Endometrium (tissue), 2 donors: ENCODE results near the gene EXT2.

Experiments used
- FAIRE-seq: peaks from 2 replicates; lab custom pipeline; 2012; peaks lifted over from hg19 to GRCh38; lab: Jason Lieb, UNC
- donor health status: control.
- donor health status: control.

EXT2 gene

DNA sequence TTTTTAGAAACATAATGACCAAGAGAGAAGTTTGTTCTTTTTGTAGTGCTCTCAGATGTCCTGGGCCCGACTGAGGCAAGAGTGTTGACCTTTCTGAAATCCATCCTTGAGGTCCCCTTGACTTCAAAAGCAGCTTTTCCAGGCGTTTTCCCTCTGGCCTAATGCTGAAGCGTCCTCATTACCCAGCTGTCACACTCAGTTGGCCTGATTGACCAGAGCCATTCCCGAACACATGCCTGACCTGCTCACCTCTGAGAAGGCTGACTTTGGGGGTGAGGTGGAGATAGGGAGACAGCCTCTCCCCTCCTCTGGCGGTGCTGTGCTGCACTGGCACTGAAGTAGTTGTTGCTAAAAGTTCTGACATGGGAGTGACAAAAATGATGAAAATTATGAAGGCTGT, 147.6 kb downstream of the EXT2 start:
- FAIRE-seq: no peak

DNA sequence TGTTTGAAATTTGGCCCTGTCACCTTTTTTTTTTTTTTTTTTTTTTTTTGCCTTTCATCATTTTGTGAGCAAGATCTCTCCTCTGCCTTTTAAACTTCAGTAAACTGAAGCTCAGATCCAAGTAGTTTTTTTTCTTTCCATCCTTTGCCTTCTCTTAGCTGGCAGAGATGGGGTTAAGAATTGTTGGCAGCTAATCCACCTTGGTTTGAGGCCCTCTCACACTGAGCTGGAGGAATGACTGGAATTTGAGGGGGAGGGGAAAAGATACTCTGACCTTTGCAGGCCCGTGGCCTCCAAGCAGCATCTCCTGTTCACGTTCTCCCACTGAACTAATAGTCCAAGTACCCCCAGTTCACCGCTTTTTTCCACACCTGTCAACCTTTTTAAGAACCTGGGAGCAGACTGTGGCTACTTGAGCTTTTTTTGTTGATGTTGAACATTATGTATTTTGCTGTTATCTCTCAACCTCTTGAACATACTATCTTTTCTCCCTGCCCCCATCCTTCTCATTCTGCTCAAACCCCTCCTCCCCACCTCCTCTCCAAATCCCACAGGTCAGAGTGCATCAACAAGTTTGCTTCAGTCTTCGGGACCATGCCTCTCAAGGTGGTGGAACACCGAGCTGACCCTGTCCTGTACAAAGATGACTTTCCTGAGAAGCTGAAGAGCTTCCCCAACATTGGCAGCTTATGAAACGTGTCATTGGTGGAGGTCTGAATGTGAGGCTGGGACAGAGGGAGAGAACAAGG, 148.3 kb downstream of the EXT2 start:
- no peak for FAIRE-seq

DNA sequence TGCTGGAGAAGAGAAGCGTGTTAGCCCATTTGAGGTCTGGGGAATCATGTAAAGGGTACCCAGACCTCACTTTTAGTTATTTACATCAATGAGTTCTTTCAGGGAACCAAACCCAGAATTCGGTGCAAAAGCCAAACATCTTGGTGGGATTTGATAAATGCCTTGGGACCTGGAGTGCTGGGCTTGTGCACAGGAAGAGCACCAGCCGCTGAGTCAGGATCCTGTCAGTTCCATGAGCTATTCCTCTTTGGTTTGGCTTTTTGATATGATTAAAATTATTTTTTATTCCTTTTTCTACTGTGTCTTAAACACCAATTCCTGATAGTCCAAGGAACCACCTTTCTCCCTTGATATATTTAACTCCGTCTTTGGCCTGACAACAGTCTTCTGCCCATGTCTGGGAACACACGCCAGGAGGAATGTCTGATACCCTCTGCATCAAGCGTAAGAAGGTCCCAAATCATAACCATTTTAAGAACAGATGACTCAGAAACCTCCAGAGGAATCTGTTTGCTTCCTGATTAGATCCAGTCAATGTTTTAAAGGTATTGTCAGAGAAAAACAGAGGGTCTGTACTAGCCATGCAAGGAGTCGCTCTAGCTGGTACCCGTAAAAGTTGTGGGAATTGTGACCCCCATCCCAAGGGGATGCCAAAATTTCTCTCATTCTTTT, 149.3 kb downstream of the EXT2 start:
- FAIRE-seq: no peak

DNA sequence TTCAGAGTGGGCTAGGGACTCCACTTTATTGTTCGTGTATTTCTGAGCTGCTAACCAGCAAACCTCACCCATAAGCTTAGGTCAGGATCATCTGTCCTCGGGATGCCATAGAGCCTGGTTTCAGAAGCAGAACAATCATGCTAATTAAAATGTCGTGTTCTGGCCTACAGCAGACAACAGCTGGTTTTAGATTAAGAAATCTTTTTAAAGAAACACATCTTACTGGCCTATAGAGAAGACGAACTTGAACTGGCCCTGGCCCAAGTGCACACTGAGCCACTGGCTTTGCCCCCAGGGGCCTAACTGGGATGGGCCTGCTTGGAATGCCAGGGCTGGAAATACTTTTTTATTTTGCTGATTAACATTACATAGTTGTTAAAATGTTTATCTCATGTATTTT, 151.2 kb downstream of the EXT2 start:
- FAIRE-seq: no peak

DNA sequence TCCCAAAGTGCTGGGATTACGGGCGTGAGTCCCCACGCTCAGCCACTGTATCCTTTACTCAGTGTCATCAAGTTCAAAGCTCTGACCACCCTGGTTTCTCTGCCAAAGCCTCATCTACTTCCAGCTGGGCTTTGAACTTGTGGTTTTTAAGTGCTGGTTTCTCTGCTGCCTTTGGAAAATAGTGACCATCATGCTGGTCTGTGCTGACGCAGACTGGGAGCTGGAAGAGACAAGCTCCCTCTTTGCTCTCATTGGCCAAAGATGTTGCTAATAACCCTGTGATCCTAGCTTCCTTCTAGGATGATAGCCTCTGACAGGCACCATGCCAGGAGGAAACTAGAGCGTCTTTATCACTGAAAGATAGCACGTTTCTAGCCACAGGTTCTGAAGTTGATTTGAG, 152.0 kb downstream of the EXT2 start:
- no peak for FAIRE-seq

DNA sequence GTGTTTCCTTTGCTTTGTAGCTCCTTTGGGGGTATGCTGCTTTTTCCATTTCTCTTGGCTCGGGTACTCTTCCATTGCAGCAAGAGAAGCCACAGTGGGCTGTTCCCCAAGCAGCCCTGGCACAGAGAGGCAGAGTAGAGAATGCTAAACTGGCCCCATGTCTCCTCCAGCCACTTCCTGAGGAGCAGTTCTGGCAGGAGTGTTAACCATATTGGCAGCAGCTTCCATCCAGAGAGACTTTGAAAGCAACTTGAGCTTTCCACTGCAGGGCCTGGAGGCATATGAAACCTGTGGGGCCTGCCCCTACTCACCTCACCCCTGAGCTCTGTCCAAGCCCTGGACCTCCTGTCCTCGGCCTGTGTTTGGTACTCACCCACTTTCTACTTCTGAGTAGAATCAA, 152.6 kb downstream of the EXT2 start:
- FAIRE-seq: no peak

DNA sequence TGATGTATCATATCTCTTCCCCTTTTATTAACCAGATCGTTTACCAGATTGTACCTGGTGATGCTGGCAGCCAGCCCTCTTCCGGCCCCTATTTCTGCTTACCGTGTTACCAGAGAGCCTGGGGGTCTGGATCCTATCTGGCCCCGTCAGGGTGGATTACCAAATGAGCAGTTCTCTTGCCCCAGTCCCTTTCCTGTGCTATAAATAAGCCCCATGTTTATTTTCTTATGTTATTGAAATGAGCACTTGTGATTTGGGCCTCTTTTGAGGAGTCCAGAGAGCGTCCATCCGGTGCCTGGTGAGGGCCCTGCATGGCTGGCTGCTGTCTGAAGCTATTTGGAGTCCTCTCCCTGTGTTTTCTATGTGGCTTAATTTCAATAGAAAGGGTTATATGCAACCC, 154.9 kb downstream of the EXT2 start:
- FAIRE-seq: no peak

DNA sequence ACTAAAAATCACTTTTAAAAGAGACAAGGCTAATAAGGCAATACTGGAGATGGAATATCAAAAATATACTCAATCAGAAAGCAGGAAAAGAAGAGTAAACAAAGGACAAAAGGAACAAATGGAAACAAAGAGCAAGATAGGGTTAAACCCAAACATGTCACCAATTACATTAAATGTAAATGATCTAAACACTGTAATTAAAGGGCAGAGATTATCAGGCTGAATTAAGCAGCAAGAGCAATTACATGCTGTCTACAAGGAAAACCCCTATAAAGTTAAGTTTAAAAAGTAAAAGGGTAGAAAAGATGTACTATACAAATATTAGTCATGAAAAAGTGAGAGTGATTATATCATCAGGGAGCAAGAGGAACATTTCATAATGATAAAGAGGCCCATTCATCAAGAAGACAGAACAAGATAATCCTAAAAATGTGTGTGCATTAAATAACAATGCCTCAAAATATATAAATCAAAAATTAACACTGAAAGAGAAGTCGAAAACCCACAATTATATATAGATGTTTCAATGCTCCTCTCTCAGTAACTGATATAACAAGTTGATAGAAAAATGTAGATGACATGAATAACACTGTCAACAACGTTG, 157.6 kb downstream of the EXT2 start:
- no peak for FAIRE-seq

DNA sequence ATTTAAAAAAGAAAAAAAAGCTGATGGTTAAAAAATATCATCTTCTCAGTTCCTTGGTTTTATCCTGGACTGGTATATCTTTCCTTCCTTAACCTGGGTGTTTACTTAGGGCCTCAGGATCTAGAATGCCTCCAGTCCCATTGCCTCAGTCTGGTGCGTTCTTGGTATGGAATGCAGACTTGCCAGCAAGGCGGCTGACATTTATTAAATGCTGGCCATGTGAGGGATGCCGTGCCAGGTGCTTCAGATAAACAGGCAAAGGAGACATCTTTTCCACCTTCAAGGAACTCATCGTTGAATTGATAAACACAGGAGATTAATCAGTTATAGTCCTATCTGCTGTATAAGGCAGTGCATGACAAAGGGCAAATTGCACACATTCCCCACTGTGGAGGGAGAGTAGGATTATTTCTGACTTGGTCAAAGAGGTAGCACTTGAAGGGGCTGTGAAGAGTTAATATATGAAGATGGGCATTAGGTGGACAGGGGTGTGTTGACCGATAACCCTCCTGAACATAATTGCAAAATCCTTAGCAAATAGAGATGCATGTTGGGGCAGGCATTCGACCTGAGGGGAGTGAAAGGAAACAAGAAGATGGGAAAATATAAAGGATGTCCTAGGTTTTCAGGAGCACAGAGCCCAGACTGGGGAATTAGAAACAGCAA, 160.1 kb downstream of the EXT2 start:
- no peak for FAIRE-seq

DNA sequence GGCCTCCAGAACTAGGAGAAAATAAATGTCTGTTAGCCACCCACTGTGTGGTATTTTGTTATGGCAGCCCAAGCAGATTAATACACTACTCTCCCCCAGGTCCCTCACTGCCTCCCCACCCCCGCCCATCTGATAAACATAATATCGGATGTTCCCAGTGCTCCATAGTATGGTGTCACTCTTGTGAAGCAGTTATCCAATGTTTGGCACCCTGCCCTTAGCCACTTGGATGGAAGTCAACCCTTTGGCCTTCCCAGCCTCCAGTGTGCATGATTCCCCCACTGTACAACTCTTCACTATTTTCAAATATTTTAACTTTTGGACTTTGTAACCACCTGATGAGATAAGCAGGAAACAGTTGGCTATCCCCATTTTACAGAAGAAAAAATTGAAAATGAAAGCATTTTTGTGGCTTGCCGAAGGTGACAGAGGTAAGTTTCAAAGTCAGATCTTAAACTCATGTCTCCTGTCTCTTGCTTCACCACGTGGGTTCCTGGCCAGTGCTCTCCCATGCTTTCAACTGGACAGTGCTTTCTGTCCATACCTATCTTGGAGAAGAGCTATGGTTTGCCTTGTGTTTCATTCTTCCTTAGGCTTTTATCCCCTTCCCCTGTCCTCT, 161.3 kb downstream of the EXT2 start:
- FAIRE-seq: no peak

DNA sequence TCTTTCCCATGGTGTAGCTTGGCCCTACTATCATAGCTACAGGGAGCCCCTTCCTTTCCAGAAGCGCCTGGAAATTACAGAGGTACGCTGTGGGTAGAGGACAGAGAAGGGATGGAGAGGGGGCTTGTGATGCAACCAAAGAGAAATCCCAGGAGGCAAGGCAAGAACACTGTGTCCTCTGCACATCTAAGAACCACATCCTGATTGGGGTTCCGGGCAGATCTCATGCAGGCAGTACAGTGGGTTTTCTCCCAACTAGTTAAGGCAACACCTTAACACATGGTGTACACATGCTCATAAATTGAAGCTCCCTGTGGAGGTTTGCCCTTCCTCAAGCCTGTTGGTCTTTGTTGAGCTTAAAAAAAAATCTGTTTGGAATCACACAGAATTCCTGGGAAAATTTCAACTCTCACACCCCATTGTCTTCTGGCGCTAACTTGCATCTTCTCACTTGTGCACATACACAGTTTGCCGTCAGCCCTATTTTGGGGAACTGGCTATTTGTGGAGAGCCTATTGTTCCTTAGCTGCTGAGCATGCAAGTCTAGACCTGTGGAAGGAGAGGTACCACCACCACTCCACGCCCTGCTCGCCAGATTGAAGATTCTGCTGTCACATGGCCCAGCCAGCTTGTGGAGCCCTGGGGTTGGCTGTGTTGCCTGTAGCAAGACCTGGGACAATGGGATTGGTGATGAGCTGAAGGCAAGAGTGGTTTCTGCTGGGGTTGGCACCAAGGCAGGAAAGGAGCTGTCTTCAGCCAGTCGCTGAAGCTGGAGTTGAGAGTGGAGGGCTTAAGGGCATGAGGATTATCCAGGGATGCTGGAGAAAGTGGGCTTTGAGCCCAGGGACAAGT, 162.1 kb downstream of the EXT2 start:
- FAIRE-seq: no peak

DNA sequence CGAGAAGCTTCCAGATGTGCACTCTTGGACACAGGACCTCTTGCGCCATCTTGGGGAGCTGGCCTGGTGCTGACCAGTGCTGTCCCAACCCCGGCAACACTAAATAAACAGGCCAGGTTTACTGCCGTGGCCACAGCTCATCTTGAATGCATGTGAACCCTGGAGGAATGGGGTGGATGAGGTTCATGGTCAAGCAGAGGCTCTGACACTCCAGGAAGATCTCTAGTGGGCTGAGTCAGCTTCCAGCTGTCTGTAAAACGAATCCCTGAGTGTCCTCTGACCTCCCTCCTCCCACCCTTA, 162.7 kb downstream of the EXT2 start:
- FAIRE-seq: no peak

DNA sequence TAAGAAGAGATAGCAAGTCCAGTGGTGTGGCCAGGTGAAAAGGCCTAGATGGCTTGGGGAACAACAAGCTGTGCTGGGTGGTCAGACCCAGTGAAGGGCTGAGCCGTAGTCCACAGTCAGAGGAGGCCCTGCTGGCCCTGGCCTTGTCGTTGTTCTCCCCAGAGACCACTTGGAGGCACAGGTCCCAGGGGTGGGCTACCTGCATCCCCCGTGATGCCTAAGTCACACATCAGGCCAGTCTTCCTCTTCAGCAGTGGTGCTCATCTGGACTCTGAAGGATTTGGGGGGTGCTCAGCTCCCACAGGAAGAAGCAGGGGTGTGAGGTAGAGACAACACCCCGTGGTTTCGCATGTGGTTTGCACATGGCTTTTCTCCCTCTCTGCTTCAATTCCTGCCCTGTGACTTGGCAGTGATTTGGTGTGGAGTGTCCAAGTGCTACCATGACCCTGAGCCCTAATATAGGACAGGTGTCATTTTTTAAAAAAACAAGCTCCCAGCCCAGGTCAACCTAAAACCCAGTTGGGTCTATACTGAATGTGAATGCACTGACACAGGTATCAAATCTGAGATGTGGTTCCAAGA, 163.5 kb downstream of the EXT2 start:
- FAIRE-seq: no peak

DNA sequence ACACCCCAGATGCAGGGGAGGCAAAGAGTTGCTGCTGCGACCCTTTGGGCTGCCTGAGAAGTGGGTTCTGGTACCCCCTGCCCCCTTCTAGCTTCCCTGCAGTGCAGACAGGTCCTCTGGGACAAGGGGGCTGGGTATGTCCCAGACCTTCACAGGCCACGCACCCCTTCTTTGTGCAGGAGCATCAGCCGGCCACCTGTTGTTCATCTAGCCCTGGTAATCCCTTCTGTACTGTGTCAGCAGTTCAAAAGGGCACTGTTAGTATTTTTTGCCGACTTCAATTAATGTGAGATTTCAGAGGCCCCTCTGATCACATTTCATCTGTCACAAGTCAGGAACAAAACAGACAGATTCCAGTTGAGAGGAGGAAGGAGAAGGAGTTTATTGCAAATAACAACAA, 164.6 kb downstream of the EXT2 start:
- FAIRE-seq: no peak

DNA sequence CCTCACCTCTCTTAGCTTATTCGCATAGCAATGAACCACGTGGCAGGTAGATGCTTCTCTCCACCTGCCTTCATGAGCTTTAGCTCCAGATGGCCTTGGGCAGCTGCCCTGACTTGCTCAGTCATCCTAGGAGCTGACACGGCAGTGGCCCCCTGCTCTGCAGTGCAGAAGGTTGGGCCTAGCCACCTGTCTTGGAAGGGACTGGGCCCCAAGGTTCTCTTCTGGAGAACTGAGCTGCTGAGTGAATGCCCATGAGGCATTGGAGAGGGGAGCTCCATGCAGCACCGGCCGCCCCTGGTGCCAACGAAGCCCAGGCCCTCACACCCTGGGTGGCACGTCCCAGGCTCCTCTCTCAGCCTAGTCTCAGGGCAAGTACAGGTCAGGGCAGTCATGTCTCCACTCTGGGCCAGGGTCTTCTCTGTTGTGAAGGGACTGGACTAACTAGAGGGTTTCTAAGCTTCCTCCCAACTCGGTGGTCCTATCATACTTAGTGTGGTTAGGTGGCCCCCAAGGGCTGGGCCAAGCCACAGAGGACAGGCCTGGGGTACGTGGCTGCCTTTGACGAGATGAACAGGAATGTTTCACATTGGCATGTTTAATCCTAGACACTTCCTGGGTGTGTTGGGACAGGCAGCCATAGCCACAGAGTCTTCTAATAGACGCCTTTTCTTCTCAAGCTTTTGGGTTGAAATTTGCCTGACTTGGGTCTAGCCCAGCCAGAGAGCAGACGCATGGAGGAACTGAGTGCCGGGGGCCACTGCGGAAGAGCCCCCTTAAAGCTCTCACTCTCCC, 166.5 kb downstream of the EXT2 start:
- no peak for FAIRE-seq

DNA sequence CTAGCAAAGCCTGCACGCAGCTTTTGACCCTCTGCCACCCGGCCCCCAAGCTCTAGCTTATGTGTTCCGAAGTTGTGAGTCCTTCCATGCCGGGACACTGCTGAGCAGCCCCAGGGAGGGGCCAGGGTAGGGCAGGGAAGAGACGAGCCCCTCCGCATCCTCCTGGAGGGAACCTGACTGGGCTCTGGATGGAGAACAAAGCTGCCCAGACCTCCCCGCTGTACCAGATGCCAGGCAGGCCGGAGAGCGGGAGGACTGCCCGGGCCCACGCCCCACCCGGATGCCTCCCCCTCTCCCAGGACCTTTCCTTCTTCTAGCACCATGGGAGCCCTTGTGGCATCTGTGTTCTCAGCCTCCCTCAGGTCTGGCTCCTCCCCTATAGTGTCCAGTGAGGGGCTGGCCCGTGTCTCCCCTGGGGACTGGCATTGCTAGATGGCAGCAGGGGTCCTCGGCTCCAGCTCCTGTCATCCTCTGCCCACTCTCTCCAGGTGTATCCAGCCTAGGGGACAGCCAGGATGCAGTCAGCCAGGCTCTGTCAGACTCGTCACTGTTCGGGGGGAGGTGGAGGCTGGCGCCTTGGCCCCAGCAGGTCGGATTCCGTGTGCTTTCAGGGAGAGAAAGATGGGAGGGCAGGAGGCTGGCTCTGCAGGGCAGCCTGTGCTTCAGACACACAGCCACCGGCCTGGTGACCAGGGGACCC, 168.4 kb downstream of the EXT2 start:
- no peak for FAIRE-seq

DNA sequence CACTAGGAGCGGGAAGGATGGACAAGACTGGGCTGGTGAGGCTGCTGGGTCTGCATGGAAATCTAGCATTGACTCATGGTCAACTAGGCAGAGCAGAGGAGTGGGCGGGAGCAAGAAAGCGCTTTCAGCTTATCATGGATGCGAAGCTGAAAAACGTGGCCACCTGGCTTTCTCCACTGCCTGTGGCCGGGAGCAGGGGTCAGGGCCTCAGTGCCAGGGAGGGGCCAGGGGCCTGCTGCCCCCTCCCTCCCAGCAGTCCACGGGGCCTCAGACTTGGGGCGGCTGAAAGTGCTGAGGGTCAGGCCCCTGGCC, 168.9 kb downstream of the EXT2 start:
- no peak for FAIRE-seq

DNA sequence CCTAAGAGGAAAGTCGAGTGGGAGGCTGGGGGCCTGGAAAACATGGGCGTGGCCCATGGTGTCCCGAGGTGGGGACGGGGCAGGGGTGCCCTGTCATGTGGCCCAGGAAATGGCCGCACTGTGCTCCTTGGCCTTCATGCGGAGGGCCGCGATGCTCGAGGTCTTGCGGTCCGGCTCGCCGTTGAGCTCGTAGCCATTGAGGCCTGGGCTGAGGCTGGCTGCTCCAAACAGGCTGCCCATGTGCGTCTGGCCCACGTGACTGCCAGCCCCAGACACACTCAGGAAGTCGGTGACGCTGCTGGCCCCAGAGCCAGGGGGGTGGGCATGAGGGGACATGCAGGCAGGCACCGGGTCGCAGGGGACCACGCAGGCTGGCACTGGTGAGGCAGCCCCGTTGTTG, 169.3 kb downstream of the EXT2 start:
- no peak for FAIRE-seq

DNA sequence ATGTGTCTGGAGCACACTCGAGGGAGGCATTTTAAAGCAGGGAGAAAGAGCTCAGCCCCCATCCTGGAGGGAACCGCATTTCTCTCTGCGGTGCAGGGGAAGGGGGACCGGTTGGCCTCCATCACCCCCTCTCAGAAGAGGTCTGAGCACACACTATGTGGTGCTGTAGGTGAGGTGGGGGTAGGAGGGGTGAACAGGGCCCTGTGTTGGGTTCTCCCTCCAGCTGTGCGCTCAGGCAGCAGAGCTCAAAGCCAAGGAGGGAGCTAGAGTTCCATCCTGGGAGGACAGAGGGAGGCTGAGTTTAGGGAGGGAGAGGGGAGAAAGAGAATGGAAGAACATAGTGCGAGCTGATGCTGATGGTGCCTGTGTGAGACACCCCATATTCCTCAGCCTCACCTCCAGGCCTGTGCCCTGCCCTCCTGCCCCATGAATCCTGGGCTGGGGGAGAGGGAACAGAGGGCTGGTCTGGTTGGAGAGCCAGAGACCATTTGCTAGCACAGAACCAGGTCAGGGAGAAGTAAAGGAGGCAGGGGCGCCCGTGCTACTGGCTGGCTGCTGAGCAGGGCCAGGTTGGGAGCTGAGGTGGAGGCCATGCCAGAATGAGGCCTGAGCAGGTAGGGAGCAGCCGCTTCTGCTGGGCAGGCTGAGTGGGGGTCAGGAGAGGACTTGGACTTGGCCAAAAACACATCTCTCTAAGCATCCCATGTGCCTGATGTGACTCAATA, 170.7 kb downstream of the EXT2 start:
- no peak for FAIRE-seq
